ENCODE measurements around the gene BANP.
"Not testable (repeated sequence)": the region's sequence is repeated elsewhere in the genome, so short reads cannot be mapped to it uniquely, and the experiment has no call there.

BANP gene

DNA sequence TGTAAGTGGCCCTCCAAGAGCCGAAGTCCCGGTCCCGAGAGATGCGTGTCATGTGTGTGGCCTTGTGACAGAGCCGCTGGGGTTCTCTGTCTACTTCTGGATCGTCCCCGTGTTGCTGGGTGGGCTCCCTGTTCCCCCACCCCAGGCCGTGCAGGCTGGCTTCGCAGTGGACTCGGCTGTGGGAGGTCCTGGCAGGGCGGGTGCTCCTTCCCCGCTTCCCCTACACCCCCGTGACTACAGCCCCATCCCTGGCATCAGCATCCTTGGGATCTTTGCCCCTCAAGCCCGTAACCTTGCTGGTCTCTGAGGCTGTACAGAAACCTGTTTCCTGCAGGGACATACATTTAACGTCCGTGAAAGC is 136.3 kb downstream of the BANP start:
- Histone ChIP-seq H3K36me3 (ENCODE audit: control insufficient read depth in 2 of 2, insufficient read depth in 1 of 2, low read length in 2 of 2) (no peaks in the 10 kb centered on the region), H3K9me3 (ENCODE audit: control insufficient read depth, insufficient read depth, low read depth, low read length) (no peaks in the 10 kb centered on the region), H3K27ac (ENCODE audit: extremely low read depth, low read depth, low read length) (no peak overlapping the region), H3K4me3 (ENCODE audit: low read depth, low read length) (no peak overlapping the region), H3K4me1 (ENCODE audit: control insufficient read depth, insufficient read depth, low read length) (no peaks in the 10 kb centered on the region)
- ChIA-PET POLR2A (no interaction called here), CTCF (no interaction called here)
- TF ChIP-seq GFI1B (tag by site-specific recombination; IDR thresholded peaks at IDR 0.05) (no peak), ZNF114 (tag by site-specific recombination; IDR thresholded peaks at IDR 0.05) (no peak), HOXA7 (CRISPR knock-in tag; IDR thresholded peaks at IDR 0.05; ENCODE audit: borderline replicate concordance) (no peak), ZNF18 (tag by site-specific recombination; IDR thresholded peaks at IDR 0.05) (no peak), ZNF311 (tag by site-specific recombination; IDR thresholded peaks at IDR 0.05; ENCODE audit: borderline replicate concordance) (no peak)

- ChIA-PET CTCF (no interaction called here), POLR2A (no interaction called here)
- Histone ChIP-seq H3K9me3 (ENCODE audit: control insufficient read depth, insufficient read depth, low read depth, low read length) (no peaks in the 10 kb centered on the region), H3K36me3 (ENCODE audit: control insufficient read depth in 2 of 2, insufficient read depth in 1 of 2, low read length in 2 of 2) (no peaks in the 10 kb centered on the region), H3K4me3 (ENCODE audit: low read depth, low read length) (no peak overlapping the region), H3K27ac (ENCODE audit: extremely low read depth, low read depth, low read length) (no peak overlapping the region), H3K4me1 (ENCODE audit: control insufficient read depth, insufficient read depth, low read length) (no peaks in the 10 kb centered on the region)
- TF ChIP-seq KLF1 (tag by site-specific recombination; IDR thresholded peaks at IDR 0.05) (peak; percentile 89), ZBTB6 (tag by site-specific recombination; IDR thresholded peaks at IDR 0.05) (no peak)
Measured at GRCh38 chr16:88088161-88088581, 136.9 kb downstream of the BANP start.

GRCh38 chr16:88088611-88089010 is 137.4 kb downstream of the BANP start:
- CTCF ChIA-PET; H3K4me1 ChIP-seq (ENCODE audit: control insufficient read depth, insufficient read depth, low read length); H3K4me3 ChIP-seq (ENCODE audit: low read depth, low read length); H3K27ac ChIP-seq (ENCODE audit: extremely low read depth, low read depth, low read length); H3K9me3 ChIP-seq (ENCODE audit: control insufficient read depth, insufficient read depth, low read depth, low read length); H3K36me3 ChIP-seq (ENCODE audit: control insufficient read depth in 2 of 2, insufficient read depth in 1 of 2, low read length in 2 of 2); POLR2A ChIA-PET: not testable (repeated sequence)

DNA sequence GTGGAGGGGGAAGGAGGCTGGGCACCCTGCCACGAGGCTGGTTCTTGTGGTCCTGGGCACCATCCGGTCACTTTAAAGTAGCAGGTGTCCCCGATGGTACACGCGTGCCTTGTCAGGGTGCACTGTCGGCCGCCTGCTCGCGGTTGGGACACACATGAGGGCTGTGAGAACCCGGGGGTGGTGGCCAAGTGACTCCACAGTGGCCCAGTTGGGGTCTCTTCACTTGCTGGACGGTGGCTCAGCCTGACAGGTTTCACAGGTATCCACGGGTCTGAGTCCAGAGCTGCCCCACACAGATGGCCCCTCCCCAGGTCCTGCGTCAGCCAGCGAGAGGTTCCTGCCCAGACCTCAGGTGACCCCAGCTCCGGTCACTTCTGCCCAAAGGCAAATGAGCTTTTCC is 137.8 kb downstream of the BANP start:
- H3K4me3 ChIP-seq (ENCODE audit: low read depth, low read length); POLR2A ChIA-PET; CTCF ChIA-PET: not testable (repeated sequence)

GRCh38 chr16:88089632-88090376 is 138.6 kb downstream of the BANP start:
- POLR2A ChIA-PET; H3K4me1 ChIP-seq (ENCODE audit: control insufficient read depth, insufficient read depth, low read length); H3K9me3 ChIP-seq (ENCODE audit: control insufficient read depth, insufficient read depth, low read depth, low read length); H3K36me3 ChIP-seq (ENCODE audit: control insufficient read depth in 2 of 2, insufficient read depth in 1 of 2, low read length in 2 of 2); H3K27ac ChIP-seq (ENCODE audit: extremely low read depth, low read depth, low read length); H3K4me3 ChIP-seq (ENCODE audit: low read depth, low read length): not testable (repeated sequence)
- CTCF ChIA-PET = interaction anchor here (0.6 kb wide), 1 partner anchor 345 kb away, joined by 3 read pairs; no protein-coding TSS in a partner anchor

More for the DNA sequence above, 137.8 kb downstream of the BANP start:
- H3K4me1 ChIP-seq (ENCODE audit: control insufficient read depth, insufficient read depth, low read length); H3K9me3 ChIP-seq (ENCODE audit: control insufficient read depth, insufficient read depth, low read depth, low read length); H3K27ac ChIP-seq (ENCODE audit: extremely low read depth, low read depth, low read length); H3K36me3 ChIP-seq (ENCODE audit: control insufficient read depth in 2 of 2, insufficient read depth in 1 of 2, low read length in 2 of 2): not testable (repeated sequence)

GRCh38 chr16:88090377-88091175 is 139.3 kb downstream of the BANP start:
- POLR2A ChIA-PET; H3K9me3 ChIP-seq (ENCODE audit: control insufficient read depth, insufficient read depth, low read depth, low read length); H3K4me1 ChIP-seq (ENCODE audit: control insufficient read depth, insufficient read depth, low read length); H3K27ac ChIP-seq (ENCODE audit: extremely low read depth, low read depth, low read length); H3K36me3 ChIP-seq (ENCODE audit: control insufficient read depth in 2 of 2, insufficient read depth in 1 of 2, low read length in 2 of 2); H3K4me3 ChIP-seq (ENCODE audit: low read depth, low read length): not testable (repeated sequence)
- CTCF ChIA-PET = interaction anchor here (0.6 kb wide), 1 partner anchor 345 kb away, joined by 3 read pairs; no protein-coding TSS in a partner anchor

- H3K36me3 ChIP-seq (ENCODE audit: control insufficient read depth in 2 of 2, insufficient read depth in 1 of 2, low read length in 2 of 2); H3K9me3 ChIP-seq (ENCODE audit: control insufficient read depth, insufficient read depth, low read depth, low read length); CTCF ChIA-PET; H3K4me1 ChIP-seq (ENCODE audit: control insufficient read depth, insufficient read depth, low read length); H3K4me3 ChIP-seq (ENCODE audit: low read depth, low read length); POLR2A ChIA-PET; H3K27ac ChIP-seq (ENCODE audit: extremely low read depth, low read depth, low read length): not testable (repeated sequence)
Measured at GRCh38 chr16:88091221-88091971, 140.2 kb downstream of the BANP start.

DNA sequence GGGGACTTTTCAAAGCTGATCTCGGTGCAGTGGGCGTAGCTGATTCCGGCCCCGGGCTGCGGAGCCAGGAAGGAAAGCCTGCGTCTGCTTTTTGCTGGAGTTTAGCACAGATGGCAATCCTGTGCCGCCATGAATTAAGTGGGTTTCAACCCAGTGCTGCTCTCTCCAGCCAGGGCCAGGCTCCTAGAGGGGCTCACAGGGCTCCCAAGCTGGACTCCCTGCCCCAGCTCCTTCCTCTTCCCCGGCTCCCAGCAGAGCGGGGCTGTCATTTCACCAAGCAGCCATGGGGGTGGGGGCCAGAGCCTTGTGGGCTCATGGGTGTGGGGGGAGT is 140.7 kb downstream of the BANP start:
- CTCF ChIA-PET; H3K9me3 ChIP-seq (ENCODE audit: control insufficient read depth, insufficient read depth, low read depth, low read length); H3K27ac ChIP-seq (ENCODE audit: extremely low read depth, low read depth, low read length); H3K4me3 ChIP-seq (ENCODE audit: low read depth, low read length); H3K36me3 ChIP-seq (ENCODE audit: control insufficient read depth in 2 of 2, insufficient read depth in 1 of 2, low read length in 2 of 2); POLR2A ChIA-PET; H3K4me1 ChIP-seq (ENCODE audit: control insufficient read depth, insufficient read depth, low read length): not testable (repeated sequence)
